ENCODE measurements around the gene CKMT2. TPM values are rescaled to one million over a fixed set of nuclear protein-coding genes. Genes with fewer than 3 reads are reported as not detected.
A peak's percentile ranks its signal among the peaks of the same experiment; 100 is the strongest.

The CKMT2 gene
- total and polyA plus RNA-seq, 2 experiments from 2014 or later = 5.0 to 7.8 TPM

DNA sequence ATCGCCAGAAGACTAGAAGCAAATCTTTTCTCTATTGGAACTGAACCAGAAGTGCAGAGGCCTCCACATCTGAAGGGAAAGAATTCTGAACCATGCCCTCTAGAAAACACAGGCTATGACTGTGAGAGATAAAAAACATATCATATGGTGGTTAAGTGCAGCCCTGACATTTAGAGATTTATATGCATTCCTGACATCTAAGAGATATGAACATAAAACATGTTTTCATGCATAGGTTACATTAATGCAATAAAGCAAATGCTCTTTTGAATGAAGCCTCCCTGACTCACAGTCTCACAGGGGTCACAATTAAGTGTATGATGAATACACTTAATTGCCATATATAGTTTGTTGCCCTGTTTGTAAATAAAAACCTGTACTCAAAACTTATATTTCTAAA, 28.9 kb upstream of the CKMT2 start:
- no peaks in the 10 kb centered on the region for H3K36me3 ChIP-seq (replicated peaks; ENCODE audit: insufficient read depth, low read depth)
- no peaks in the 10 kb centered on the region for H3K4me1 ChIP-seq (ENCODE audit: insufficient read depth)
- DNase-seq (ENCODE audit: low spot score) = no peak
- no peak overlapping the region for H3K4me2 ChIP-seq
- H3K27me3 ChIP-seq = no peaks in the 10 kb centered on the region
- WGBS (ENCODE audit: low lambda C conversion rate, missing lambda C conversion rate) = 81% methylated on average over 1 of the region's 1 CpG
- H2AFZ ChIP-seq = no peak overlapping the region
- no peak overlapping the region for H3K4me3 ChIP-seq
- H3K27ac ChIP-seq = no peak overlapping the region
- H3K9me2 ChIP-seq (replicated peaks; ENCODE audit: insufficient read depth) = no peaks in the 10 kb centered on the region
- no peaks in the 10 kb centered on the region for H3K79me2 ChIP-seq
- H3K9me3 ChIP-seq (ENCODE audit: low read depth) = no peaks in the 10 kb centered on the region
- TF ChIP-seq, protein P1, sequence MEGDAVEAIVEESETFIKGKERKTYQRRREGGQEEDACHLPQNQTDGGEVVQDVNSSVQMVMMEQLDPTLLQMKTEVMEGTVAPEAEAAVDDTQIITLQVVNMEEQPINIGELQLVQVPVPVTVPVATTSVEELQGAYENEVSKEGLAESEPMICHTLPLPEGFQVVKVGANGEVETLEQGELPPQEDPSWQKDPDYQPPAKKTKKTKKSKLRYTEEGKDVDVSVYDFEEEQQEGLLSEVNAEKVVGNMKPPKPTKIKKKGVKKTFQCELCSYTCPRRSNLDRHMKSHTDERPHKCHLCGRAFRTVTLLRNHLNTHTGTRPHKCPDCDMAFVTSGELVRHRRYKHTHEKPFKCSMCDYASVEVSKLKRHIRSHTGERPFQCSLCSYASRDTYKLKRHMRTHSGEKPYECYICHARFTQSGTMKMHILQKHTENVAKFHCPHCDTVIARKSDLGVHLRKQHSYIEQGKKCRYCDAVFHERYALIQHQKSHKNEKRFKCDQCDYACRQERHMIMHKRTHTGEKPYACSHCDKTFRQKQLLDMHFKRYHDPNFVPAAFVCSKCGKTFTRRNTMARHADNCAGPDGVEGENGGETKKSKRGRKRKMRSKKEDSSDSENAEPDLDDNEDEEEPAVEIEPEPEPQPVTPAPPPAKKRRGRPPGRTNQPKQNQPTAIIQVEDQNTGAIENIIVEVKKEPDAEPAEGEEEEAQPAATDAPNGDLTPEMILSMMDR (IDR thresholded peaks at IDR 0.05; ENCODE audit: poor library complexity) = no peak
- TF ChIP-seq EZH2phosphoT487 (IDR thresholded peaks at IDR 0.05; ENCODE audit: low read depth, severe bottlenecking, unreplicated experiment) (no peak), EZH2 (IDR thresholded peaks at IDR 0.05; ENCODE audit: borderline replicate concordance) (no peak)
- H4K20me1 ChIP-seq (ENCODE audit: insufficient read depth, poor library complexity, severe bottlenecking) = no peaks in the 10 kb centered on the region

DNA sequence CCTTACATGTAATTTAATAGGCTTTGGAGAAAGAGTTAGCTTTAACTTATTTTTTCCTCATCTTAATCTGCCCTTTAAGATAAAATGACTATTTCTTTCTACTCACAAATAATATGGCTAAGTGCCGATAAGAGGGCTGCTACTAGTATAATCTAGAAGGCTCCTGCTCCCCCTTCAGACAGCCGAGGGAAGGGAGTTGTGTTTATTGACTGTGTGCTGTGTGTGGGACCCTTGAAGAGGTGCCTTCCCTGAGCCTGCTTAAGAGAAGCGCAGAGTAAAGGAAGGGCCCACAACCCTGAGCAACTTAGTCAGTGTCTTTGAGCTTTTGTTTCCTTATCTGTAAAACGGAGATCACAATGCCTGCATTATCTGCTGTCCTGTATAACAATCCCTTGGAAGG, 28.1 kb upstream of the CKMT2 start:
- Histone ChIP-seq H3K79me2 (no peaks in the 10 kb centered on the region), H3K4me1 (ENCODE audit: insufficient read depth) (no peaks in the 10 kb centered on the region), H3K4me3 (no peak overlapping the region), H3K9me3 (ENCODE audit: low read depth) (no peaks in the 10 kb centered on the region), H3K36me3 (replicated peaks; ENCODE audit: insufficient read depth, low read depth) (no peaks in the 10 kb centered on the region), H3K9me2 (replicated peaks; ENCODE audit: insufficient read depth) (no peaks in the 10 kb centered on the region), H3K27ac (no peak overlapping the region), H4K20me1 (ENCODE audit: insufficient read depth, poor library complexity, severe bottlenecking) (no peaks in the 10 kb centered on the region), H3K4me2 (no peak overlapping the region), H3K27me3 (no peaks in the 10 kb centered on the region), H2AFZ (no peak overlapping the region)
- WGBS (ENCODE audit: low lambda C conversion rate, missing lambda C conversion rate) = 56% methylated on average over 4 of the region's 4 CpGs
- no peak for DNase-seq (ENCODE audit: low spot score)
- TF ChIP-seq, protein P1 (IDR thresholded peaks at IDR 0.05; ENCODE audit: poor library complexity) = no peak
- no peak for TF ChIP-seq EZH2 (IDR thresholded peaks at IDR 0.05; ENCODE audit: borderline replicate concordance)
- no peak for TF ChIP-seq EZH2phosphoT487 (IDR thresholded peaks at IDR 0.05; ENCODE audit: low read depth, severe bottlenecking, unreplicated experiment)

DNA sequence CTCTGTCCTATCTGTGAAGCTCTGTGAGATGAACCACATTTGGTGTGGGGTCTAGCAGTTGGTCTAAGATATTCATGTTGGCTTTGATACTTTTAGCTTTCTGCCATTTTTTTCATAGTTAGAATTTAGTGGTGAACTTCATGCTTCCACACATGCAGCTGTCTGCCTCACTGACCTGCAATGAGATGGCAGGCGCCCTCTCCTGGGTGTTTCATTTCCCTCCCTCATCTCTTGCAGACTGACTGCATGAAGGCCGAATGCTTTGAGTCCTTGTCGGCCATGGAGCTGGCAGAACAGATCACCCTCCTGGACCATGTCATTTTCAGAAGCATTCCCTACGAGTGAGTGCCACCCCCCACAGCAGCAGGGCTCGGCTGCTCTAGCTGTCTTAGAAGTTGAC, 26.1 kb upstream of the CKMT2 start:
- no peak for TF ChIP-seq EZH2 (IDR thresholded peaks at IDR 0.05; ENCODE audit: borderline replicate concordance)
- TF ChIP-seq EZH2phosphoT487 (IDR thresholded peaks at IDR 0.05; ENCODE audit: low read depth, severe bottlenecking, unreplicated experiment) = no peak
- TF ChIP-seq, protein P1 (IDR thresholded peaks at IDR 0.05; ENCODE audit: poor library complexity) = peak; percentile 19
- WGBS (ENCODE audit: low lambda C conversion rate, missing lambda C conversion rate) = 64% methylated on average over 5 of the region's 5 CpGs
- H3K4me3 ChIP-seq = no peak overlapping the region
- H3K4me1 ChIP-seq (ENCODE audit: insufficient read depth) = no peaks in the 10 kb centered on the region
- H3K36me3 ChIP-seq (replicated peaks; ENCODE audit: insufficient read depth, low read depth) = no peaks in the 10 kb centered on the region
- H3K9me2 ChIP-seq (replicated peaks; ENCODE audit: insufficient read depth) = no peaks in the 10 kb centered on the region
- H2AFZ ChIP-seq = no peak overlapping the region
- no peak overlapping the region for H3K27ac ChIP-seq
- H3K9me3 ChIP-seq (ENCODE audit: low read depth) = no peaks in the 10 kb centered on the region
- H4K20me1 ChIP-seq (ENCODE audit: insufficient read depth, poor library complexity, severe bottlenecking) = no peaks in the 10 kb centered on the region
- H3K27me3 ChIP-seq = no peaks in the 10 kb centered on the region
- no peak overlapping the region for H3K4me2 ChIP-seq
- peak; percentile 19 for DNase-seq (ENCODE audit: low spot score)
- H3K79me2 ChIP-seq = no peaks in the 10 kb centered on the region

DNA sequence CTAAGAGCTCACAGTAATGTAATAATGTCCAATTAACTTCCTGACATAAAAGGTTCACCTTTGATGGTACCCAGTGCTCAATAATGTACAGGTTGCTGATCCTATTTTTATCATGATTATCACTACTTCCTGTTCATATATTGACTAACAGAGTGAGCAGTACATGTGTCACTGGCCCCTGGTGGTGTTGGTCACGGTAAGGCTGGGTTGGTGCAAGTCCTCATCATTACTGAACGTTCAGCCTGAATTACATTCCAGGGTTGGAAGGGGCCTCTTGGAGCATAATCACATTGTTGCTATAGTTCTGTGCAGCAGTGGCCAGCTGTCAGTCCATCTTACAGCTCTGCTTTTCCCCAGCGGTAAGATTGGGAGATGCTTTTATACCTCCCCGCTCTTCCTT, 24.2 kb upstream of the CKMT2 start:
- Histone ChIP-seq H3K36me3 (replicated peaks; ENCODE audit: insufficient read depth, low read depth) (no peaks in the 10 kb centered on the region), H3K4me3 (no peak overlapping the region), H4K20me1 (ENCODE audit: insufficient read depth, poor library complexity, severe bottlenecking) (no peaks in the 10 kb centered on the region), H3K27ac (no peak overlapping the region), H3K27me3 (no peaks in the 10 kb centered on the region), H3K4me2 (no peak overlapping the region), H3K4me1 (ENCODE audit: insufficient read depth) (no peaks in the 10 kb centered on the region), H2AFZ (no peak overlapping the region), H3K9me3 (ENCODE audit: low read depth) (no peaks in the 10 kb centered on the region), H3K9me2 (replicated peaks; ENCODE audit: insufficient read depth) (no peaks in the 10 kb centered on the region), H3K79me2 (no peaks in the 10 kb centered on the region)
- 89% methylated on average over 4 of the region's 4 CpGs for WGBS (ENCODE audit: low lambda C conversion rate, missing lambda C conversion rate)
- no peak for DNase-seq (ENCODE audit: low spot score)
- TF ChIP-seq, protein P1 (IDR thresholded peaks at IDR 0.05; ENCODE audit: poor library complexity) = no peak
- TF ChIP-seq EZH2phosphoT487 (IDR thresholded peaks at IDR 0.05; ENCODE audit: low read depth, severe bottlenecking, unreplicated experiment) = no peak
- no peak for TF ChIP-seq EZH2 (IDR thresholded peaks at IDR 0.05; ENCODE audit: borderline replicate concordance)

Data from hepatocyte (in vitro differentiated cells).